SK-N-SH treated with all-trans-retinoic acid at 6 μM for 48 hours (cell line): Measurements from ENCODE around the gene ATF5.

Experiments used
- ISL1 ChIP-seq: fragments of 250-450 bp; sonication (Bioruptor Pico); IDR thresholded peaks from 2 replicates; pipeline ENCODE4 v2.1.2; 2022; ENCODE audit warnings: mild to moderate bottlenecking, moderate library complexity
- OSR1 ChIP-seq: fragments of 250-450 bp; sonication (Bioruptor Pico); IDR thresholded peaks from 2 replicates; pipeline ENCODE4 v1.8.0; 2022; ENCODE audit warnings: moderate library complexity, mild to moderate bottlenecking, inconsistent platforms
- RARB ChIP-seq: fragments of 250-450 bp; sonication (Bioruptor Pico); IDR thresholded peaks from 2 replicates; pipeline ENCODE4 v1.8.0; 2021; ENCODE audit warnings: mild to moderate bottlenecking, moderate library complexity
- TCF4 ChIP-seq: fragments of 250-450 bp; sonication (Bioruptor Pico); IDR thresholded peaks from 2 replicates; pipeline ENCODE4 v1.8.0; 2021; ENCODE audit warnings: mild to moderate bottlenecking, moderate library complexity, borderline replicate concordance
- TOX ChIP-seq: fragments of 250-450 bp; sonication (Bioruptor Pico); IDR thresholded peaks from 2 replicates; pipeline ENCODE4 v1.8.0; 2021; ENCODE audit warnings: mild to moderate bottlenecking, moderate library complexity, borderline replicate concordance
- ZC3H10 ChIP-seq: fragments of 250-450 bp; sonication (Bioruptor Pico); IDR thresholded peaks from 2 replicates; pipeline ENCODE4 v1.5.1; 2021; ENCODE audit warnings: mild to moderate bottlenecking, moderate library complexity
- ZFP3 ChIP-seq: fragments of 250-450 bp; sonication (Bioruptor Pico); IDR thresholded peaks from 2 replicates; pipeline ENCODE4 v1.5.0; 2020; ENCODE audit warnings: mild to moderate bottlenecking, moderate library complexity
- ZNF565 ChIP-seq: fragments of 450-650 bp; formaldehyde crosslinking; conservative IDR thresholded peaks from 2 replicates; pipeline ENCODE4 v1.5.0; 2020; ENCODE audit warnings: low read depth, mild to moderate bottlenecking, moderate library complexity
- ZNF8 ChIP-seq: fragments of 450-650 bp; formaldehyde crosslinking; IDR thresholded peaks from 2 replicates; pipeline ENCODE4 v1.5.0; 2020; ENCODE audit warnings: mild to moderate bottlenecking, moderate library complexity

DNA sequence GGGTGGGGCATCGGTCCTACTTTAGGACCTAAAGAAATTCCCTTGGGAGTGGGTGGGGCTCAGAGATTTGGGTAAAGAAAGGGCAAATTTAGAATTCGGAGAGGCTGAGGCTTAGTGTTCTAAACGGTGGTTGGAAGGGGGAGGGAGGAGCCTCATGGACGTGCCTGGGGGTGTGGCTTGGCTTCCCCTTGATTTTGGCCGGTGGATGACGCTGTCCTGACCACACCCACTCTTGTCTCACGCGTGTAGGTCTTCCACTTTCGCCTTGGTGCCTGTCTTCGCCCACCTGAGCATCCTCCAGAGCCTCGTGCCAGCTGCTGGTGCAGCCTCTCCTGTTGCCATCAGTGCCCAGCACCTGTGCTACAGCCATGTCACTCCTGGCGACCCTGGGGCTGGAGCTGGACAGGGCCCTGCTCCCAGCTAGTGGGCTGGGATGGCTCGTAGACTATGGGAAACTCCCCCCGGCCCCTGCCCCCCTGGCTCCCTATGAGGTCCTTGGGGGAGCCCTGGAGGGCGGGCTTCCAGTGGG lies 1.5 kb downstream of the ATF5 start:
- TF ChIP-seq ZFP3 (no peak), TCF4 (CRISPR knock-in tag) (no peak), OSR1 (CRISPR knock-in tag) (no peak), ZNF8 (no peak), TOX (no peak), RARB (CRISPR knock-in tag) (no peak), ZNF565 (CRISPR knock-in tag) (no peak), ZC3H10 (no peak), ISL1 (no peak)
